GM21528 (cell line): ENCODE measurements around the gene FTSJ3.
"Not testable (repeated sequence)": the region's sequence is repeated elsewhere in the genome, so short reads cannot be mapped to it uniquely, and the experiment has no call there.

Source experiments
- ATAC-seq: cut with Tn5 transposase; IDR thresholded peaks from one replicate; pipeline ENCODE4 v1.9.1; 2021; ENCODE audit warnings: mild to moderate bottlenecking, moderate library complexity; ENCODE audit not compliant: unreplicated experiment, low FRiP score

FTSJ3 gene

GRCh38 chr17:63796375-63796774, 31.1 kb downstream of the FTSJ3 start:
- not testable (repeated sequence) for ATAC-seq

GRCh38 chr17:63792055-63792729, 35.3 kb downstream of the FTSJ3 start:
- ATAC-seq, result no peak

- no peak for ATAC-seq
Observed at GRCh38 chr17:63790057-63790456, 37.4 kb downstream of the FTSJ3 start.

- ATAC-seq, result no peak
Observed at GRCh38 chr17:63786971-63787711, 40.3 kb downstream of the FTSJ3 start.

- ATAC-seq, result no peak
Observed at GRCh38 chr17:63786117-63786516, 41.3 kb downstream of the FTSJ3 start.

GRCh38 chr17:63785556-63785955, 41.9 kb downstream of the FTSJ3 start:
- ATAC-seq, result no peak

GRCh38 chr17:63783522-63783921, 43.9 kb downstream of the FTSJ3 start:
- no peak for ATAC-seq

GRCh38 chr17:63780928-63781327, 46.5 kb downstream of the FTSJ3 start:
- ATAC-seq, result no peak

- ATAC-seq, result no peak
Observed at GRCh38 chr17:63780507-63780906, 47.0 kb downstream of the FTSJ3 start.

- no peak for ATAC-seq
Observed at GRCh38 chr17:63775420-63775819, 52.0 kb downstream of the FTSJ3 start.

- no peak for ATAC-seq
Observed at GRCh38 chr17:63774969-63775265, 52.5 kb downstream of the FTSJ3 start.

- ATAC-seq, result peak; percentile 5
Observed at GRCh38 chr17:63774141-63774968, 53.1 kb downstream of the FTSJ3 start, which contains the start of gene DDX42. DDX42 (plus strand) TSS chr17:63774170; CDS start chr17:63787050, 12,880 bp downstream.

GRCh38 chr17:63773272-63774140, 54.0 kb downstream of the FTSJ3 start, which contains the start of gene CCDC47:
CCDC47 (minus strand) TSS chr17:63773597; CDS start chr17:63766175, 7,422 bp downstream.
- peak; percentile 87 for ATAC-seq

- ATAC-seq, result no peak
Observed at GRCh38 chr17:63772801-63773271, 54.6 kb downstream of the FTSJ3 start.
